ENCODE results near the gene IRGQ.

GRCh38 chr19:43610493-43610892, 14.6 kb upstream of the IRGQ start:
- TF ChIP-seq, protein P1, sequence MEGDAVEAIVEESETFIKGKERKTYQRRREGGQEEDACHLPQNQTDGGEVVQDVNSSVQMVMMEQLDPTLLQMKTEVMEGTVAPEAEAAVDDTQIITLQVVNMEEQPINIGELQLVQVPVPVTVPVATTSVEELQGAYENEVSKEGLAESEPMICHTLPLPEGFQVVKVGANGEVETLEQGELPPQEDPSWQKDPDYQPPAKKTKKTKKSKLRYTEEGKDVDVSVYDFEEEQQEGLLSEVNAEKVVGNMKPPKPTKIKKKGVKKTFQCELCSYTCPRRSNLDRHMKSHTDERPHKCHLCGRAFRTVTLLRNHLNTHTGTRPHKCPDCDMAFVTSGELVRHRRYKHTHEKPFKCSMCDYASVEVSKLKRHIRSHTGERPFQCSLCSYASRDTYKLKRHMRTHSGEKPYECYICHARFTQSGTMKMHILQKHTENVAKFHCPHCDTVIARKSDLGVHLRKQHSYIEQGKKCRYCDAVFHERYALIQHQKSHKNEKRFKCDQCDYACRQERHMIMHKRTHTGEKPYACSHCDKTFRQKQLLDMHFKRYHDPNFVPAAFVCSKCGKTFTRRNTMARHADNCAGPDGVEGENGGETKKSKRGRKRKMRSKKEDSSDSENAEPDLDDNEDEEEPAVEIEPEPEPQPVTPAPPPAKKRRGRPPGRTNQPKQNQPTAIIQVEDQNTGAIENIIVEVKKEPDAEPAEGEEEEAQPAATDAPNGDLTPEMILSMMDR (IDR thresholded peaks at IDR 0.05) = no peak
- no peak for TF ChIP-seq POLR2A (IDR thresholded peaks at IDR 0.05)
- TF ChIP-seq POLR2AphosphoS5 (IDR thresholded peaks at IDR 0.05) = no peak
